ENCODE data around the gene BRSK1. TPM values are rescaled to one million over a fixed set of nuclear protein-coding genes. Genes with fewer than 3 reads are reported as not detected.

The BRSK1 gene
- total RNA-seq, 8 experiments from 2014 or later = 1.4 to 102 (median 77.8) TPM

DNA sequence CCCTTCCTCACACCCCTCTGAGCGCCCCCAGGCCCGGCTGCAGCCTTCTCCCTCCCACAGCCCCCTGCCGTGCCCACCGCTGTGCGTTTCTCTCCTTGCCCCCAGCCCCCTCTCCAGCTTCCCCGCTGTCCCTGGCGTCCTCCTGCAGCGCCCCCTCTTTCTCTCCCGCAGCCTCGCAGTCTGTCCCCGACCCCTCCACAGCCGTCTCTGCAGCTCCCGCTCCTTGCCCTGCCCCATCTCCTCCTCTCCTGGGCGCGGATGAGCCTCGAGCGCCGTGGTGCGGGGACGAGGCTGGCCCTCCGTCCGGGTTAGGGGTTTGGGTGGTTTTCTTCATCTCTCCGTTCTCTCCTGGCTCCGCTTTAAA lies 57.0 kb downstream of the BRSK1 start:
- in situ Hi-C loops (cut with MboI; ENCODE audit: low pct_unique_long_range_greater_than_20kb in 2 of 9, low sequenced_read_pairs in 9 of 9, unreplicated experiment in 9 of 9) = no loop called here
- peak overlapping the region; percentile 49 to 62 (median 56) for H3K4me3 ChIP-seq
- H3K27ac ChIP-seq = peak overlapping the region; percentile 86 to 88
- peak in 5 of 8 experiments; percentile 4 to 20 (median 12) for ATAC-seq (replicated peaks in 6 of 8)
- peaks cover 8 to 10% of the 10 kb centered on the region in 2 donors for H3K4me1 ChIP-seq (replicated peaks in 1 of 2)
- no CpG with 5 or more reads among the region's 24 CpGs for WGBS, 10 experiments

DNA sequence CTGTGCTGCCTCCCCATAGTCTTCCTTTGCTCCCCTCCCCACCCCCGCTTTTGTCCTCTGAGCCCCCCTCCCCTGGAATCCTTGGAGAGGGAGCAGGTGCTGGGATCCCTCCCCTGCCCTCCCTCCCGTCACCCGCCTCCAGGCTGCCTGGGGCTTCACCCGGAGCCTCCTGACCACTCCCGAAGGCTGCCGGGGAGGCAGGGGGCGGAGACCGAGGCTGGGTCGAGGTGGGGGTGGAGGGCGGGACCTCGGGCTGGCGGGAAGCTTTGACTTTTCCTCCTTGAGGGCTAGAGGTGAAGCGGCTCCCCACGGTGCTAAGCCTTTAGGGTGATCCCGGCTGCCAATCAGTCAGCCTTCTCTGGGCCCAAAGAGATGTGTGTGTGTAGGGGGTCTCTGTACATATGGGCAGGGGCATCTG lies 57.4 kb downstream of the BRSK1 start:
- Histone ChIP-seq H3K4me3 (peak overlapping the region; percentile 49 to 62 (median 56)), H3K4me1 (replicated peaks in 1 of 2) (peaks cover 8 to 15% of the 10 kb centered on the region in 2 donors), H3K27ac (peak overlapping the region; percentile 86 to 88)
- in situ Hi-C loops (cut with MboI; ENCODE audit: low pct_unique_long_range_greater_than_20kb in 2 of 9, low sequenced_read_pairs in 9 of 9, unreplicated experiment in 9 of 9) = no loop called here
- ATAC-seq (replicated peaks in 6 of 8) = peak in 6 of 8 experiments; percentile 2 to 16 (median 8)
- no CpG with 5 or more reads among the region's 15 CpGs for WGBS, 10 experiments

DNA sequence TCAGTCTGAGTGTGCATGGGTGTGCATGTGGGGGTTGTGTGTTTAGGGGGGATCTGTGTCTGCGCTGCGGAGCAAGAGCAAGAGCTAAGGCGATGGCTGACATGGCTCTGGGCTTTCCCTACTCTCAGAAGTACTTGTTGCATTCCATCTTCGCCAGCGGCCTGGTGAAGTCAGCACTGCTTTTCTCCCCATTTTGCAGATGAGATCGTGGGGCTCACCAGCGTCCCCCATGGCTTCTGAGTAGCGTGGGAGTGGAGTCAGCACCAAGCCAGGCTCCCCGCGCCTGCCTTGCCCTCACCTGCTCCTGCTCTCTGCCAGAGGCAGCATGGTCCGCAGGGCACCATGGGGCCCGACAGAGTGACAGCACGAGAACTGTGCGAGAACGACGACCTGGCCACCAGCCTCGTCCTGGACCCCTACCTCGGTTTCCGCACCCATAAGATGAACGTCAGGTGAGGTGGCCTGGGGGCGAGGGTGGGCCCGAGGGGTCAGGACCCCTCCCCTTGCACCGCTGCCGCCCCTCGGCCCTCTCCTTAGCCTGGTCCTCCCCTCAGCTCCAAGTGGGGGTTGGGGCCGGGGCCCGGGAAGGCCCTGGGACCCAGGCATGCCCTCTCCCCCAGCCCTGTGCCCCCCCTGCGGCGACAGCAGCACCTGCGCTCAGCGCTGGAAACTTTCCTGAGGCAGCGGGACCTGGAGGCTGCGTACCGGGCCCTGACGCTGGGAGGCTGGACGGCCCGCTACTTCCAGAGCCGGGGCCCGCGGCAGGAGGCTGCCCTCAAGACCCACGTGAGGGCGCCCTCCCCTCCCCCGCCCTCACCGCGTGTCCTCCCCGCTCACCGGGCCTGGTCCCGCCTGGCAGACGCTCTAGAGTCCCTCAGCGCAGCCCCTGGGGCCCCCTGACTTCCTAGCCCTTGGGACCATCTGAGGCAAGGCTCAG lies 58.1 kb downstream of the BRSK1 start:
- WGBS, 10 experiments = 51 to 80% (median 80%) methylated on average over 2 to 6 of the region's 50 CpGs; no CpG with 5 or more reads in 7 of the 10 experiments
- Histone ChIP-seq H3K27ac (no peak overlapping the region), H3K4me1 (replicated peaks in 1 of 2) (peaks cover 8 to 19% of the 10 kb centered on the region in 2 donors), H3K4me3 (peak overlapping the region; percentile 49 to 62 (median 56))
- ATAC-seq (replicated peaks in 6 of 8) = no peak
- in situ Hi-C loops (cut with MboI; ENCODE audit: low pct_unique_long_range_greater_than_20kb in 2 of 9, low sequenced_read_pairs in 9 of 9, unreplicated experiment in 9 of 9) = no loop called here

DNA sequence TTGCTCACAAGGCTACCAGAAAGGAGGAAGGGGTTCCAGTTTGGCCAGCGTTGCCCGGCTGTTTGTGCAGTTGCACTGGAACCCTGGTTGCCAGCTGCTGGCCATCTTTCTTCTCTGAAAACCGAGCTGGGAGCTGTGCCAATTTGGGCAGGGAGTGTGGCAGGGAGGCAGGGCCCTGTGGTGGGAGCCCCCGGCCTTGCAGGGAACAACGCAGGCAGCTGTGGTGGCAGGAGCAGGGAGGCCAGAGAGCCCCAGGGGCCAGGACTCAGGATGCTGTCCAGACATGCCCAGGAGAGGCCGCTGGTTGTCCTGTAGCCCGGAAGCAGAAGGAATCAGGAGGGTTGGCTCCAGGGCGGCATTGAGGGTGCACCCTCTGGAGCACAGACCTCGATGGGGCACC lies 60.6 kb downstream of the BRSK1 start:
- WGBS, 10 experiments = 40 to 80% methylated on average over 1 of the region's 9 CpGs; no CpG with 5 or more reads in 8 of the 10 experiments
- no peak overlapping the region for H3K4me3 ChIP-seq
- ATAC-seq (replicated peaks in 6 of 8) = no peak
- H3K27ac ChIP-seq = no peak overlapping the region
- peaks cover 25 to 44% of the 10 kb centered on the region in 2 donors for H3K4me1 ChIP-seq (replicated peaks in 1 of 2)
- in situ Hi-C loops (cut with MboI; ENCODE audit: low pct_unique_long_range_greater_than_20kb in 2 of 9, low sequenced_read_pairs in 9 of 9, unreplicated experiment in 9 of 9) = no loop called here

DNA sequence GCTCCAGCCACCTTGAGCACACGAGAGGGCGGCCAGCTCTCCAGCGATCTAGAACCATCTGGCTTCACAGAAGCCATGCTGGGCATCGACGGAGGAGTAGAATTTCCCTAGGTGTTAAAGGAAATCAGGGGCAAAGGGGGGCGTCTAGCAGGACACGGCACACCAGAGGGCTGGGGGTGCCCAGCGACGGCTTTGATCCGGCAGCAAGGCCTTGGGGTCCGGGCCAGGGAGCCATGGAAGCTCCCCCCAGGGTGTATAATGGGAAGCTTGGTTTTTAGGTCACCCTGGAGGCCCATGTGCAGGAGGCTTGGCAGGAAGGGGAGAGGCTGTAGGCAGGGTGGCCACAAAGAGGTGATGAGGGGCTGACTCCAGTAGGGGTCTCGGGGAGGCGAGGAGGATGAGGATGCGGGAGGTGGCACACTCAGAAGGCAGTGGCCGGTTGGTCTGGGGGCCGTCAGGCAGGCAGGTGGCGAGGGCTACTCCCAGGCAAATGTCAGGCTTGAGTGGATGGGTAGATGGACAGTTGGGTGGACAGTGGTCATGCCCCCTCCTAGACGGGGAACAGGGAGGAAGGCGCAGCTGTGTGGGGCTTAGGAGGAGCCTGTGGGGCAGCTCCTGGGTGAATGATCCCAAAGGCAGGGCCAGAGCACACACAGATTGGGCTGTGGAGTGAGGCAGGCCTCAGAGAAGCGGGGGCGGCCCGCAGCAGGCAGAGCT lies 61.5 kb downstream of the BRSK1 start:
- in situ Hi-C loops (cut with MboI; ENCODE audit: low pct_unique_long_range_greater_than_20kb in 2 of 9, low sequenced_read_pairs in 9 of 9, unreplicated experiment in 9 of 9) = no loop called here
- Histone ChIP-seq H3K27ac (no peak overlapping the region), H3K4me1 (replicated peaks in 1 of 2) (peaks cover 25 to 44% of the 10 kb centered on the region in 2 donors), H3K4me3 (no peak overlapping the region)
- WGBS, 10 experiments = 71 to 100% (median 86%) methylated on average over 3 to 8 of the region's 22 CpGs; no CpG with 5 or more reads in 7 of the 10 experiments
- ATAC-seq (replicated peaks in 6 of 8) = no peak

DNA sequence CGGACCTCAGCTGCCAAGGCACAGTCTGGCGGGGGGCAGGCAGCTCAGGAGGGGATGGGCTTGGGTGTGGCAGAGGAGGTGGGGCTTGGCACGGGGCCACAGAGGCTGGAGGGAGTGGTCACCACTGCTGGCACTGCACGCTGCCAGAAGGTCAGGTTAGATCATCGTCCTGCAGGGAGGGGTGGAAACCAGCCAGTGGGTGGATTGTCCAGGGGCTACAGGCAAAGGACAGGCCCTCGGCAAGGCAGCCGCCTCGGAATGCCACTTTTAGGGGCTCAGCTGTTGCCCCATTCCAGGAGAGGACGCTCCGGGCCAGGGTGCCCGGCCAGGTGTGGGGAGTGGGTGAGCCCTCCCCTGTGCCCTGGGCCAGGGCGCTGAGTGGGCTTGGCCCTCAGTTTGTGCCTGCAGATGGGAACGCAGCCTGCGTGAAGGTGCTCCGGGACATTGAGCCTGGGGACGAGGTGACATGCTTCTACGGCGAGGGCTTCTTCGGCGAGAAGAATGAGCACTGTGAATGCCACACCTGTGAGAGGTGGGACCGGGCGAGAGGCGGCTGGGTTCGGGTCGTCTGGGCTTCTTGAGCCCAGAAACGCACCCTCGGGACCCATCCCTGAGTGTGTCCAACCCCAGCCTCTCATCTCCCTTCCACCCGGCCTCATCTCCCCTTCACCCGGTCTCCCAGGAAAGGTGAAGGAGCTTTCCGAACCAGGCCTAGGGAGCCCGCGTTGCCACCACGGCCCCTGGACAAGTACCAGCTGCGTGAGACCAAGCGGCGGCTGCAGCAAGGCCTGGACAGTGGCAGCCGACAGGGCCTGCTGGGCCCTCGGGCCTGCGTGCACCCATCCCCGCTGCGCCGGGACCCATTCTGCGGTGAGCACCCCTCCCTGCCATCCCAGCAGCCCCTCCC lies 62.3 kb downstream of the BRSK1 start:
- ATAC-seq (replicated peaks in 6 of 8) = peak in 7 of 8 experiments; percentile 6 to 61 (median 37)
- H3K27ac ChIP-seq = no peak overlapping the region
- in situ Hi-C loops (cut with MboI; ENCODE audit: low pct_unique_long_range_greater_than_20kb in 2 of 9, low sequenced_read_pairs in 9 of 9, unreplicated experiment in 9 of 9) = no loop called here
- peaks cover 25 to 44% of the 10 kb centered on the region in 2 donors for H3K4me1 ChIP-seq (replicated peaks in 1 of 2)
- WGBS, 10 experiments = 70 to 100% (median 95%) methylated on average over 2 to 12 of the region's 43 CpGs; no CpG with 5 or more reads in 6 of the 10 experiments
- no peak overlapping the region for H3K4me3 ChIP-seq

DNA sequence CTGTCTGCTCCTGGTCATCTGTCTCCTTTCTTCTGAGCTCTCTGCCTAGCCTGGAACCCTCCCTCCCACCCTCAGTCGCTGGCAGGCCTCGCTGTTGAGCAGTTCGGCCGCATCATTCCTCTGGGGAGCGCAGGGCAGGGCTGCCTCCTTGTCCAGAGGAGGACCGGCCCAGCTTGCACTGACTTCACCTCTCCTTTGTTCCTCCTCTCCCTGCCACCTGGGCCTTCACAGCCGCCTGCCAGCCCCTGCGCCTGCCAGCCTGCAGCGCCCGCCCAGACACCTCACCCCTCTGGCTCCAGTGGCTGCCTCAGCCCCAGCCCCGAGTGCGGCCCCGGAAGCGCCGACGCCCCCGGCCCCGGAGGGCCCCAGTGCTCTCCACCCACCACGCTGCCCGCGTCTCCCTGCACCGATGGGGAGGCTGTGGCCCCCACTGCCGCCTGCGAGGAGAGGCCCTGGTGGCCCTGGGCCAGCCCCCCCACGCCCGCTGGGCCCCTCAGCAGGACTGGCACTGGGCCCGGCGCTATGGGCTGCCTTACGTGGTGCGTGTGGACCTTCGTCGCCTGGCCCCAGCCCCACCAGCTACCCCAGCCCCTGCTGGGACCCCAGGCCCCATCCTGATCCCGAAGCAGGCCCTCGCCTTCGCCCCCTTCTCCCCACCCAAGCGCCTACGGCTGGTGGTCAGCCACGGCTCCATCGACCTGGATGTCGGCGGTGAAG lies 63.1 kb downstream of the BRSK1 start:
- peak overlapping the region in 1 of 2 donors; percentile 32 for H3K27ac ChIP-seq
- peak in 5 of 8 experiments; percentile 9 to 29 (median 18) for ATAC-seq (replicated peaks in 6 of 8)
- in situ Hi-C loops (cut with MboI; ENCODE audit: low pct_unique_long_range_greater_than_20kb in 2 of 9, low sequenced_read_pairs in 9 of 9, unreplicated experiment in 9 of 9) = no loop called here
- WGBS, 10 experiments = no CpG with 5 or more reads among the region's 41 CpGs
- H3K4me1 ChIP-seq (replicated peaks in 1 of 2) = peaks cover 22 to 38% of the 10 kb centered on the region in 2 donors
- no peak overlapping the region for H3K4me3 ChIP-seq

DNA sequence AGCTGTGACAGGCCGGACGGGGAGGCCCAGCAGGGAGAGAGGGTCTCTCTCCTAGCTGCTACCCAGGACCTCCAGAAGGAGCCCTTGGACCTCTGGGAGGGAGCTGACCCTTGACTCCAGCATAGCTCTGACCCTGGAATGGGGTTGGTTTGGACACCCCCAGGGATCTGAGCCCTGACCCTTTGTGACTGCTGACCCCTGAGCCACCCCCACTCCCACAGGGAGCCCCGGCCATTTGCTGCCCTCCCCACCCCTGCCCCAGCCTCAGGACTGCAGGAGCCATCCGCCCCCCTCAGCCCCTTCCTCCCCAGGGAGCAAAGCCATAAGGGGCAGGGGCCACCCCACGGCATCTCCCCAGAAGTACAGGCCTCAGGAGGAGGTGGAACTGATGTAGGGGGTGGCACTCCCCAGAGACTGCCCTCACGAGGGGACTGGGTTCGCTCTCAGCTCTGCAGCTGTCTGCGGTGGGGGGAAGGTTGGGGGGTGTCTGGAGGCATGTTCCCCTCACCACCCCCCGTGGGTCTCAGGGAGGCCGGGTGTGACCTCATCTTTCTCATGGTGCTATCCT lies 63.7 kb downstream of the BRSK1 start:
- WGBS, 10 experiments = 20% methylated on average over 1 of the region's 10 CpGs; no CpG with 5 or more reads in 9 of the 10 experiments
- Histone ChIP-seq H3K4me1 (replicated peaks in 1 of 2) (peaks cover 22 to 38% of the 10 kb centered on the region in 2 donors), H3K27ac (peak overlapping the region in 1 of 2 donors; percentile 14), H3K4me3 (no peak overlapping the region)
- in situ Hi-C loops (cut with MboI; ENCODE audit: low pct_unique_long_range_greater_than_20kb in 2 of 9, low sequenced_read_pairs in 9 of 9, unreplicated experiment in 9 of 9) = no loop called here
- ATAC-seq (replicated peaks in 6 of 8) = peak in 1 of 8 experiments; percentile 1

DNA sequence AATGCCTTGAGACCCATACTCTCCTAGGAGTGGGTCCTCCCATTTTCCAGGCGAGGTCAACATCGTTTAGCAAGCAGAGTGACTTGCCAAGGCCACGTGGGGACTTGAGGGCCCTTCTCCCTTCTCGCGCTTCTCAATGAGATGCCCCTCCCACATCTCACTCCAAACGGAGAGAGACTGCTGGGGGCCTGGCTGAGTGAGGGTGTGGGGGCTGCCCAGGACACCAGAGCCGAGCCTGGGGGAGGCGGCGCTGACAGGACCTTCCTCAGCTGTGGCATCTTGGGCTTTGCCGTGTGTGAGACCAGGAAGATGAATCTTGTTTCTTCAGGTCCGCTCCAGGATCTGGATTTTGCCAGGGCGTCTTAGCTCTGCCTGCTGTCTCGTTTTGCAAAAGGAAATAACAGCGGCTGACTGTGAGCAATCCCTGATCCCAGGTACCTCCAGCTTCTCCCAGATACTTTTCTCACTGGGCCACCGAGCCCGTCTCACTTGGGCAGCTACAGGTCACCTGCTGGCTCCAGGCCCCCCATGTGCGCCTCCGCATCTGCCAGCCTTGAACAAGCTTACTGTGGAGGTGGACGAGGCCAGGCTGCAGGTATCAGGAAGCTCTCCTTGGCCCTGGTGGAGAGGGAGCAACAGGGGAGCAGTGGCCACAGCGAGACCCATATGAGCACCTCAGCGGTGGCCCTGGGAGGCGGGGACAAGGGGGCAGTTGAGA lies 64.7 kb downstream of the BRSK1 start:
- Histone ChIP-seq H3K27ac (peak overlapping the region in 1 of 2 donors; percentile 42), H3K4me1 (replicated peaks in 1 of 2) (peaks cover 29 to 44% of the 10 kb centered on the region in 2 donors), H3K4me3 (no peak overlapping the region)
- peak in 5 of 8 experiments; percentile 37 to 65 (median 64) for ATAC-seq (replicated peaks in 6 of 8)
- in situ Hi-C loops (cut with MboI; ENCODE audit: low pct_unique_long_range_greater_than_20kb in 2 of 9, low sequenced_read_pairs in 9 of 9, unreplicated experiment in 9 of 9) = no loop called here
- 0 to 100% (median 66%) methylated on average over 1 to 5 of the region's 22 CpGs; no CpG with 5 or more reads in 4 of the 10 experiments for WGBS, 10 experiments

DNA sequence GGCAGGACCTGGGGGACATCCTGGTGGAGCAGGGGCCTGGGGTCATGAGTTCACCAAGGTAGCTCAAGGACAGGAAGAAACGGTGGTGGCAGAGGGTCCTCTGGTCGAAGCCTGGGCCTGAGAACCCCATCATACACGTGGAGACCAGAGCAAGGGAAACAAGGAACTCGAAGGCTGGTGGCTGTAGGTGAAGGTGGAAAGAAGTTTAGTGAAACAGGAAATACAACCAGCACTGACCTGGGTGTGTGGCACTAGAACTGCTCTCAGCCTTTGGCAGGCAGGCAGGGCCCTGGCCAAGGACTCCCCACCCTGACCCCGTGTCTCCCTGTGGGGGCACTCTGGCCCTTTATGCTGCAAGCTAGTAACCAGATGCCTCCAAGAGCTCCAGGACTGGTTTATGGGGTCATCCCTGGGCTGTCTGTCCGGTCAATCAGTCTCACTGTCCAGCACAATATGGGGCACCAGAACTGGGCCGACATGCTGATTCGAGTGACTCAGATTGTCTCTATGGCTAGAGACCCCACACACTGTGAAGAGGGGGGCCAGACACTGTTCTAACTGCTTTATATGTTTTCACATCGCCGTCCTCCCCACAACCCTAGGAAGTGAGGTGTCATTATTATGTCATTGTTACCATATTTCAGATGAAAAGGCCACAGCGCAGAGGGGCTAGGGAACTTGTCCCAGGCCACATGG lies 67.0 kb downstream of the BRSK1 start:
- in situ Hi-C loops (cut with MboI; ENCODE audit: low pct_unique_long_range_greater_than_20kb in 2 of 9, low sequenced_read_pairs in 9 of 9, unreplicated experiment in 9 of 9) = no loop called here
- Histone ChIP-seq H3K27ac (no peak overlapping the region), H3K4me1 (replicated peaks in 1 of 2) (peaks cover 29 to 48% of the 10 kb centered on the region in 2 donors), H3K4me3 (no peak overlapping the region)
- 33 to 97% (median 80%) methylated on average over 1 to 7 of the region's 11 CpGs; no CpG with 5 or more reads in 3 of the 10 experiments for whole genome bisulfite sequencing, 10 experiments
- no peak for ATAC-seq (replicated peaks in 6 of 8)

DNA sequence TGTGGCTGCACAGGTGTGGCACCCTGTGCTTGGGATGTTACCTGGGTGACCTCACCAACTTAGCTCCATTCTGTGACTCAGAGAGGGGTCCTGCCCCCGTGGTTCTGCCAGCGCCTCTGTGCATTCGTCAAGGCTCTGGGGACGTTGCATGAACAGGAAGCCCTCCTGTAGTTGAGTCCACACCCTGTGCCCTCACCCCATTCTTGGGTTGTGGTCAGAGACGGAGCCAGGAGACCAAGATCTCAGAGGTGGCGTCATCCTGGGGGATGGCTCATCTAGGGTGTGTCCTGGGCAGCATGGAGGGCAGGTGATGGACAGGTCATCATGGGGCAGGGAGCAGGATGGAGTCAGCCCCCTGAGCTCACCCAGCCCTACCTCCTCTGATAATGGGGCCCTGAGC lies 68.2 kb downstream of the BRSK1 start:
- WGBS, 10 experiments = 90 to 100% methylated on average over 1 to 2 of the region's 6 CpGs; no CpG with 5 or more reads in 8 of the 10 experiments
- peak in 1 of 8 experiments; percentile 2 for ATAC-seq (replicated peaks in 6 of 8)
- Histone ChIP-seq H3K27ac (no peak overlapping the region), H3K4me3 (no peak overlapping the region), H3K4me1 (replicated peaks in 1 of 2) (peaks cover 29 to 37% of the 10 kb centered on the region in 2 donors)
- in situ Hi-C loops (cut with MboI; ENCODE audit: low pct_unique_long_range_greater_than_20kb in 2 of 9, low sequenced_read_pairs in 9 of 9, unreplicated experiment in 9 of 9) = no loop called here

Data from motor neuron (in vitro differentiated cells).